Activated CD8-positive, alpha-beta T cell treated with anti-CD3 and anti-CD28 coated beads for 36 hours (primary cell): Measurements from ENCODE around the gene ALDOA. TPM values are rescaled to one million over a fixed set of nuclear protein-coding genes. Genes with fewer than 3 reads are reported as not detected.

Source experiments
- ATAC-seq: fragments of 200-7000 bp; cut with Tn5 transposase; one replicate; pipeline ENCODE4 v1.10.0; 2021; ENCODE audit warnings: mild to moderate bottlenecking, moderate library complexity
- CTCF ChIA-PET: fragments of 350-600 bp; sonication (Branson Sonifier 250); formaldehyde crosslinking; loops from one replicate; lab custom pipeline; 2021; ENCODE audit warnings: antibody characterized with exemption; lab: Charles Lee
- POLR2A ChIA-PET: fragments of 350-600 bp; sonication (Branson Sonifier 250); formaldehyde crosslinking; loops from one replicate; lab custom pipeline; 2021; ENCODE audit warnings: antibody characterized with exemption; lab: Charles Lee
- DNase-seq: peaks from one replicate; pipeline ENCODE4 v3.0.0-alpha.2; 2020
- H3K27ac Mint-ChIP-seq: one replicate; pipeline ENCODE4 v1.8.0; 2021; ENCODE audit warnings: mild to moderate bottlenecking, mixed read lengths
- H3K27me3 Mint-ChIP-seq: one replicate; pipeline ENCODE4 v1.8.0; 2021; ENCODE audit warnings: mixed read lengths
- H3K36me3 Mint-ChIP-seq: one replicate; pipeline ENCODE4 v1.8.0; 2021; ENCODE audit warnings: low read depth, mixed read lengths
- H3K4me1 Mint-ChIP-seq: one replicate; pipeline ENCODE4 v1.8.0; 2021; ENCODE audit warnings: low read depth, mixed read lengths
- H3K4me3 Mint-ChIP-seq: one replicate; pipeline ENCODE4 v1.8.0; 2021; ENCODE audit warnings: mild to moderate bottlenecking, moderate library complexity, mixed read lengths
- H3K9me3 Mint-ChIP-seq: one replicate; pipeline ENCODE4 v1.8.0; 2021; ENCODE audit warnings: mixed read lengths
- intact Hi-C: fragments of 100-400 bp; cut with micrococcal nuclease; formaldehyde crosslinking; loops from one replicate; pipeline ENCODE4 v1.10.0; 2022
- total RNA-seq, 2 experiments: library from RNA; stranded (reverse); gene quantifications; one replicate each; pipeline ENCODE4 v1.2.3, GENCODE V29; 2021
- TF ChIP-seq, protein P1 (sequence below): fragments of 200-600 bp; IDR thresholded peaks from one replicate; pipeline ENCODE4 v1.8.0; 2022; ENCODE audit warnings: antibody characterized with exemption, mild to moderate bottlenecking

ALDOA gene
- total RNA-seq, 2 experiments from 2014 or later = 3,042 to 3,081 TPM

DNA sequence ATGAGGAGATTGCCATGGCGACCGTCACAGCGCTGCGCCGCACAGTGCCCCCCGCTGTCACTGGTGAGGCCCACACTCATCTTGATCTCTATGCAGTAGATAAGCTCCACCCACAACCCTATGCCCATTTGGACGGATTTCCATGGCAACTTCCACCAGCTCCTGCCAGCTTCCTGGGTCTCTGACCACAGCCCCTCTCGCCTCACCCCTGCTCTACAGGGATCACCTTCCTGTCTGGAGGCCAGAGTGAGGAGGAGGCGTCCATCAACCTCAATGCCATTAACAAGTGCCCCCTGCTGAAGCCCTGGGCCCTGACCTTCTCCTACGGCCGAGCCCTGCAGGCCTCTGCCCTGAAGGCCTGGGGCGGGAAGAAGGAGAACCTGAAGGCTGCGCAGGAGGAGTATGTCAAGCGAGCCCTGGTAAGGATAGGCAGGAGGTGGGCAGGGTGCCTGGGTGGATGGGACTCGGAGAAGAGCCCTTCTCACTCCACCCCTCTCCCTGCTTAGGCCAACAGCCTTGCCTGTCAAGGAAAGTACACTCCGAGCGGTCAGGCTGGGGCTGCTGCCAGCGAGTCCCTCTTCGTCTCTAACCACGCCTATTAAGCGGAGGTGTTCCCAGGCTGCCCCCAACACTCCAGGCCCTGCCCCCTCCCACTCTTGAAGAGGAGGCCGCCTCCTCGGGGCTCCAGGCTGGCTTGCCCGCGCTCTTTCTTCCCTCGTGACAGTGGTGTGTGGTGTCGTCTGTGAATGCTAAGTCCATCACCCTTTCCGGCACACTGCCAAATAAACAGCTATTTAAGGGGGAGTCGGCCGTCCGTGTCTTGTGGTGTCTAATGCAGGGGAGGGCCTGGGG lies 4.3 kb downstream of the ALDOA start:
- no peaks in the 10 kb centered on the region for H3K27me3 Mint-ChIP-seq
- CTCF ChIA-PET = interaction anchor here (1.6 kb wide), 1 partner anchor 22 kb away, joined by 8 read pairs; the partner anchor contains the start of gene TBX6
- H3K9me3 Mint-ChIP-seq = no peaks in the 10 kb centered on the region
- H3K36me3 Mint-ChIP-seq = peaks cover 80% of the 10 kb centered on the region
- DNase-seq = no peak
- POLR2A ChIA-PET = interaction anchor here (0.6 to 1.8 kb wide), 8 partner anchors 8 to 115 kb away, joined by 3 to 7 read pairs (median 3); partner anchors contain the start of gene TBX6
- peak overlapping the region; percentile 81 for H3K27ac Mint-ChIP-seq
- ATAC-seq = no peak
- intact Hi-C loops = loop anchor here (10.0 kb wide), 1 partner anchor 305 kb away; the partner anchor contains the start of genes MYL11 and TBC1D10B
- H3K4me3 Mint-ChIP-seq = peak overlapping the region; percentile 31
- TF ChIP-seq, protein P1, sequence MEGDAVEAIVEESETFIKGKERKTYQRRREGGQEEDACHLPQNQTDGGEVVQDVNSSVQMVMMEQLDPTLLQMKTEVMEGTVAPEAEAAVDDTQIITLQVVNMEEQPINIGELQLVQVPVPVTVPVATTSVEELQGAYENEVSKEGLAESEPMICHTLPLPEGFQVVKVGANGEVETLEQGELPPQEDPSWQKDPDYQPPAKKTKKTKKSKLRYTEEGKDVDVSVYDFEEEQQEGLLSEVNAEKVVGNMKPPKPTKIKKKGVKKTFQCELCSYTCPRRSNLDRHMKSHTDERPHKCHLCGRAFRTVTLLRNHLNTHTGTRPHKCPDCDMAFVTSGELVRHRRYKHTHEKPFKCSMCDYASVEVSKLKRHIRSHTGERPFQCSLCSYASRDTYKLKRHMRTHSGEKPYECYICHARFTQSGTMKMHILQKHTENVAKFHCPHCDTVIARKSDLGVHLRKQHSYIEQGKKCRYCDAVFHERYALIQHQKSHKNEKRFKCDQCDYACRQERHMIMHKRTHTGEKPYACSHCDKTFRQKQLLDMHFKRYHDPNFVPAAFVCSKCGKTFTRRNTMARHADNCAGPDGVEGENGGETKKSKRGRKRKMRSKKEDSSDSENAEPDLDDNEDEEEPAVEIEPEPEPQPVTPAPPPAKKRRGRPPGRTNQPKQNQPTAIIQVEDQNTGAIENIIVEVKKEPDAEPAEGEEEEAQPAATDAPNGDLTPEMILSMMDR = no peak
- peaks cover 28% of the 10 kb centered on the region for H3K4me1 Mint-ChIP-seq

GRCh38 chr16:30070490-30070889 lies 4.9 kb downstream of the ALDOA start:
- Mint-ChIP-seq H3K4me3 (no peak overlapping the region), H3K27ac (peak overlapping the region; percentile 5), H3K4me1 (peaks cover 30% of the 10 kb centered on the region), H3K27me3 (no peaks in the 10 kb centered on the region), H3K36me3 (peaks cover 76% of the 10 kb centered on the region), H3K9me3 (no peaks in the 10 kb centered on the region)
- intact Hi-C loops = no loop called here
- no peak for DNase-seq
- POLR2A ChIA-PET = interaction anchor here (0.9 to 1.8 kb wide), 4 partner anchors 10 to 114 kb away, joined by 3 to 7 read pairs (median 4); partner anchors contain the start of gene TBX6
- TF ChIP-seq, protein P1 = no peak
- CTCF ChIA-PET = interaction anchor here (1.6 kb wide), 1 partner anchor 22 kb away, joined by 8 read pairs; the partner anchor contains the start of gene TBX6
- ATAC-seq = no peak

- H3K4me3 Mint-ChIP-seq = peak within 1 kb of the TSS; percentile 92
- H3K27ac Mint-ChIP-seq = peak within 1 kb of the TSS; percentile 94
- DNase-seq (peak; percentile 95), ATAC-seq (peak; percentile 88)
- CTCF ChIA-PET = interaction anchor here (0.6 to 7.0 kb wide), 6 partner anchors 15 to 101 kb away, joined by 3 to 60 read pairs (median 3); partner anchors contain the start of gene TBX6
- intact Hi-C loops = no loop called here
- H3K4me1 Mint-ChIP-seq = peaks cover 35% of the 10 kb centered on the region
- TF ChIP-seq, protein P1 = no peak
- peaks cover 58% of the 10 kb centered on the region for H3K36me3 Mint-ChIP-seq
- no peaks in the 10 kb centered on the region for H3K9me3 Mint-ChIP-seq
- H3K27me3 Mint-ChIP-seq = no peaks in the 10 kb centered on the region
- POLR2A ChIA-PET = interaction anchor here (0.6 to 8.5 kb wide), 11 partner anchors 7 to 1055 kb away, joined by 3 to 83 read pairs (median 4); partner anchors contain the start of genes ALDOA, CORO1A, TBX6 and YPEL3
Measured at GRCh38 chr16:30075503-30076275, 10.1 kb downstream of the ALDOA start, which contains the start of gene PPP4C. Gene PPP4C (plus strand): TSS chr16:30075994. CDS start chr16:30076378, 384 bp downstream.

DNA sequence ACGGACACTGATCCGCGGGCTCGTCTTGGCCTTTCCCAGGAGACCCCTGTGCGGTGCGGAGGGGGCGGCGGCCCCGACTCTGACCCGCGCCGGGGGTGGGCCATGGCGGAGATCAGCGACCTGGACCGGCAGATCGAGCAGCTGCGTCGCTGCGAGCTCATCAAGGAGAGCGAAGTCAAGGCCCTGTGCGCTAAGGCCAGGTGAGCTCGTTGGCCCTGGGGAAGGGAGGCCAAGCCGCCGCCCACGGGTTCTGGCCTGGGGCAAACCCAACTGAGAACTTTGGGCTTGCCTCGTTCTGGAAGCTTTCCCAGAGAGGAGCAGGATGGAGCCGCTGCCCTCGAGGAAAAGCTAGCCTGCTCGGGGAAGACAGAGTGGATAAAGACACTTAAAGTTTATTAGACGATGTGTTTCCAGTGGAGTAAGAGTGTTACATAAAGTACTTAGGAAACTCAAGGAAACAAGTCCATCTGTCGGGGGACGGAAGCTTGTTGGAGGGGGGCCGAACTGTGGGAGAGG lies 10.8 kb downstream of the ALDOA start:
- Mint-ChIP-seq H3K27ac (peak overlapping the region; percentile 85), H3K36me3 (peaks cover 59% of the 10 kb centered on the region), H3K4me3 (peak overlapping the region; percentile 92), H3K9me3 (no peaks in the 10 kb centered on the region), H3K27me3 (no peaks in the 10 kb centered on the region), H3K4me1 (peaks cover 35% of the 10 kb centered on the region)
- intact Hi-C loops = no loop called here
- TF ChIP-seq, protein P1 = no peak
- peak; percentile 9 for ATAC-seq
- DNase-seq = no peak
- ChIA-PET POLR2A (interaction anchor here (0.6 to 8.5 kb wide), 8 partner anchors 10 to 352 kb away, joined by 3 to 83 read pairs (median 4); partner anchors contain the start of genes ALDOA, CORO1A, TBX6 and YPEL3), CTCF (interaction anchor here (1.0 to 7.0 kb wide), 5 partner anchors 9 to 36 kb away, joined by 3 to 60 read pairs (median 4); partner anchors contain the start of gene TBX6)
